HG03064 (cell line): ENCODE data around the gene ID1.
"Not testable (repeated sequence)": the region's sequence is repeated elsewhere in the genome, so short reads cannot be mapped to it uniquely, and the experiment has no call there.

Experiments
- ATAC-seq: cut with Tn5 transposase; IDR thresholded peaks from one replicate; pipeline ENCODE4 v1.9.1; 2021; ENCODE audit warnings: low read depth; ENCODE audit not compliant: unreplicated experiment

The ID1 gene

DNA sequence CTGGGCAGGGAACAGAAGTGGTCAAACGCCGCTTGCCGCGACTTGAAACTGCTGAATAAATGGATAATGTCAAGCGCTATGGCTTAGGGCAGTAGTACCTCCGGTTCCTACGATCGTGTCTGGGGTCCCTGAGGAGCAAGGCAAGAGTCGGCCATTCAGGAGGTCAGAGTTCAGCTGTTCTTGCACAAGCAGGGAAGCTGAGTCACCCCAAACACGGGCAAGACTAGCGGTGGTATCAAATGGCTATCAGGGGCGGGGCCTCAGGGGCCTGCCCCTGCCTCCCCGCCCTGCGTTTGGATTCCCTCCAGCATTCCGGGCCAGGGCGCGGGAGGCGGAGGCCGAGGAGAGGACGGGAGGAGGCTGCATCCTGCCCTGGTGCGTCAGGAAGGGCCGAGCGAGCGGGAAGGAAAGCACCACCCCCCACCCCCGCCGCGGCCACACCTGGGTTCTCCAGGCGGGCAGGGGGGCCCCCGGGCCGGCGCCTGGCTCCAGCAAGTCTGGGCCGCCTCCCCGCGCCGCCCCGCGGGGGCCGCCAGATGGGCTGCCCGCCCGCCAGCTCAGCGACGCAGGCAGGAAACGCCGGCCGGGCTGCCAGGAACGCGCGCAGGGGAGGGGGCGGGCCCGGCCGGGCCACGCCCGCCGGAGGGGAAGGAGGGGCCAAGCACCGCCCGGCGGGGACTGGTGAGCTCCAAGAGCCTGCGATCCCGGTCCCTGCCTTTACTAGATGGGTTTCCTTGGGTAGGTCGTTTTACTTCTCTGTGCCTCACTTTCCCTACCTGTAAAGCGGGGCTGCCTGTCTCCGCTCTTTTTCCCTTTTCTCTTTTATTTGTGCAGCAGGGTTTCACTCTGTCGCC lies 32.2 kb upstream of the ID1 start:
- ATAC-seq: peak; percentile 87

DNA sequence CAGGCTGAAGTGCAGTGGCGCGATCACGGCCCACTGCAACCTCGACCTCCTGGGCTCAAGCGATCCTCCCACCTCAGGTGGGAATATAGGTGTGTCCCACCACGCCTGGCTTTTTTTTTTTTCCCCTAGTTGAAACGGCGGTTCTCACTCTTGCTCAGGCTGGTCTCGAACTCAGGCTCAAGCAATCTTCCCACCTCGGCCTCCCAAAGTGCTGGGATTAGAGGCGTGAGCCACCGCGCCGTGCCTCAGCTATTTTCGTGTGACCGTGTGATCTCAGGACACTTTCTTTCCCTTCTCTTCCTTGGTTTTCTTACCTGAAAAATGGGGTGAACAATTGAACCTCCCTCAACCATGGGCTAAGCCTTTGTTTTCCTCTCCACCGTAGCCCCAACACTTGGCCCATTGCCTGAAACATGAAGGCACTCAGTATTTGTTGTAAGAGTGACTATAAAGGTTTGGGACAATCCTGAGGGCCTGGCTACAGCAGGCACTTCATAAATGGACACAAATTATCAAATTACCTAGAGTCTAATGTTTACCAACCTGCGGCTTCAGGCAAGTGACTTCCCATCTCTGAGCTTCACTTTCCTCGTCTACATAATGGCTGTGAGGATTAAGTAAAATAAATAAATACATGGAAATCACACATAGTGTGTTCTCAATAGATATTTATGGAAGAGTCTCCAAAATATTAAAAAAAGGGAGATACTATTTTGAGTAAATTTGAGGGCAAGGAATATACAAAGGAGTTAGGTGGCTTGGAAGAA lies 31.4 kb upstream of the ID1 start:
- no peak for ATAC-seq

DNA sequence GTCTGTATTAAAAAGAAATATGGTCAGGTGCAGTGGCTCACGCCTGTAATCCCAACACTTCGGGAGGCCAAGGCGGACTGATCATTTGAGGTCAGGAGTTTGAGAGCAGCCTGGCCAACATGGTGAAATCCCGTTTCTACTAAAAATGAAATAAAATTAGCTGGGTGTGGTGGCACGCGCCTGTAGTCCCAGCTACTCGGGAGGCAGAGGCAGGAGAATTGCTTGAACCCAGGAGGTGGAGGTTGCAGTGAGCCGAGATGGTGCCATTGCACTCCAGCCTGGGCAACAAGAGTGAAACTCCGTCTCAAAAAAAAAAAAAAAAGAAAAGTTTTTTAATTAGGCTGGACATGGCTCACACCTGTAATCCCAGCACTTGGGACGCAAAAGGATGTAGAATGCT lies 30.1 kb upstream of the ID1 start:
- ATAC-seq: not testable (repeated sequence)

DNA sequence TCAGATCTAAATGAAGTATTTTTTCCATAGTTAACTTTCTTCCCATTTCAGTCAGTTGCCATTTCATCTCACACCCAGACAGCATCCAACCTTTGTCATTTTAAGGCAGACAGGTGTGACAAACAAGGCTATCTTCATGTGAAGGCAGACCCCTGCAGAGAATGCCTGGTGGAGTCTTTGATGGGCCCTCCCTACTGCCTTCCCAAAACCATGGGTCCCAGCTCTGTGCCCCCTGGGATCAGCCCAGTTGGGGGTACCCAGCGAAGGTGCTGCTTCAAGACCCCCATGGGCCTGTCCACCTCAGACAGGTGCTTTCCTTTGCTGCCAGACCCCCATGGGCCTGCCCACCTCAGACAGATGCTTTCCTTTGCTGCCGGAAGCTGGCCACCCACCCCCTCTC lies 28.3 kb upstream of the ID1 start:
- no peak for ATAC-seq

DNA sequence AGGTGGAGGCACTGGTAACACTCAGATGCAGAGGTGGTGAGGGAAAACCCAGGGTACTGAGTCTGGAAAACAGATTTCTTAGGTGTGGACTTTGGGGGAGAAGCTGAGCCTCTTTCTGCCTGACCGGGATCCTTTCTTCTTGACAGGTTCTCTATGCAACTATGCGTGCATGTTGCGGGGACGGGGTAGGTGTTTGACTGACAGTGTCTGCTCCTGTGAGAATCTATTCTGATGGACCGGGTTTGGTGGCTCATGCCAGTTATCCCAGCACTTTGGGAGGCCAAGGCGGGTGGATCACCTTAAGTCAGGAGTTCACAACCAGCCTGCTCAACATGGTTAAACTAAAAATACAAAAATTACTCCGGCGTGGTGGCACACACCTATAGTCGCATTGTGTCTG lies 27.9 kb upstream of the ID1 start:
- no peak for ATAC-seq

DNA sequence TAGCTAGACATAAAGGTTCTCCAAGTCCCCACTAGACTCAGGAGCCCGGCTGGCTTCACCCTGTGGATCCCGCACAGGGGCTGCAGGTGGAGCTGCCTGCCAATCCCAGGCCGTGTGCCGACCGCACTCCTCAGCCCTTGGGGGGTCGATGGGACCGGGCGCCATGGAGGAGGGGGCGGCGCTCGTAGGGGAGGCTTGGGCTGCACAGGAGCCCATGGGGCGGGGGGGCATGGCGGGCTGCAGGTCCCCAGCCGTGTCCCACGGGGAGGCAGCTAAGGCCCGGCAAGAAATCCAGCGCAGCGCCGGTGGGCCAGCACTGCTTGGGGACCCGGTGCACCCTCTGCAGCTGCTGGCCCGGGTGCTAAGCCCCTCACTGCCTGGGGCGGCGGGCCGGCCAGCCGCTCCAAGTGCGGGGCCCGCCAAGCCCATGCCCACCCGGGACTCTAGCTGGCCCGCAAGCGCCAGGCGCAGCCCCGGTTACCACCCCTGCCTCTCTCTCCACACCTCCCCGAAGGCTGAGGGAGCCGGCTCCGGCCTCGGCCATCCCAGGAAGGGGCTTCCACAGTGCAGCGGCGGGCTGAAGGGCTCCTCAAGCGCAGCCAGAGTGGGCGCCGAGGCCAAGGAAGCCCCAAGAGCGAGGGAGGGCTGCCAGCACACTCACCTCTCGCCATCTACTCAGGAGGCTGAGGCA lies 26.5 kb upstream of the ID1 start:
- no peak for ATAC-seq

DNA sequence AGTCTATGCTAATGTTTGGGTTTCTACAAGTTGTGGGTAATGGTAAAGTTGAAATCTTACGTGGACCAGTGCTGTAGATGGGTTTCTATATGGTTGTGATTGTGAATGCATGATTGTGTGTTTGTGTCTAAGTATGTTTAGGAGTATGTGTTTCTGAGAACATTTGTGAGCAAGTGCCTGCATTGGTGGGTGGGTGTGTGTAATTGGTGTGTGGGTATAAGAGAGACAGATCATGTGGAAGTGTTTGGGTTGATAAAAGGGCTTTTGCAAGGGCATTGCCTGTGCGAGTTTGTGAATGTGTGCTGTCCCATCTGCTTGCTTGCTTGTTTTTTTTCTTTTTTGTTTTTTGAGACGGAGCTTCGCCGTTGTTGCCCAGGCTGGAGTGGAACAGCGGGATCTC lies 25.8 kb upstream of the ID1 start:
- no peak for ATAC-seq

DNA sequence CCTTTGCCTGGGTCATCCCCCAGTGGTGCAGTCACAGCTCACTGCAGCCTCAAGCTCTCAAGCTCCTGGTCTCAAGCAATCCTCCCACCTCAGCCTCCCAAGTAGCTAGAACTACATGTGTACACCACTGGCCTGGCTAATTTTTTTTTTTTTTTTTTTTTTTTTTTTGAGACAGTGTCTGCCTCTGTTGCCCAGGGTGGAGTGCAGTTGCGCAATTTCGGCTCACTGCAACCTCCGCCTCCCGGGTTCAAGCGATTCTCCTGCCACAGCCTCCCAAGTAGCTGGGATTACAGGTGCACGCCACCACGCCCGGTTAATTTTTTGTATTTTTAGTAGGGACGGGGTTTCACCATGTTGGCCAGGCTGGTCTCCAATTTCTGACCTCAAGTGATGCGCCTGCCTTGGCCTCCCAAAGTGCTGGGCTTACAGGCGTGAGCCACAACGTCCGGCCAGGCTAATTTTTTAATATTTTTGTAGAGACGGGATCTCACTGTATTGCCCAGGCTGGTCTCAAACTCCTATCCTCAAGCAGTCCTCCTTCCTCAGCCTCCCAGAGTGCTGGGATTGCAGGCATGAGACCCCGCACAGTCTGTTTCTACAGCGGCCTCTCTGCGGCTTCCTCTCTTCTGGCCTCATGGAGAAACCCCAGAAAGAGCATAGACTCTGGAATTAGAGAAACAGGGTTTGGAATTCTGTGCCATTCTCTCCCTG lies 25.0 kb upstream of the ID1 start:
- ATAC-seq: not testable (repeated sequence)

DNA sequence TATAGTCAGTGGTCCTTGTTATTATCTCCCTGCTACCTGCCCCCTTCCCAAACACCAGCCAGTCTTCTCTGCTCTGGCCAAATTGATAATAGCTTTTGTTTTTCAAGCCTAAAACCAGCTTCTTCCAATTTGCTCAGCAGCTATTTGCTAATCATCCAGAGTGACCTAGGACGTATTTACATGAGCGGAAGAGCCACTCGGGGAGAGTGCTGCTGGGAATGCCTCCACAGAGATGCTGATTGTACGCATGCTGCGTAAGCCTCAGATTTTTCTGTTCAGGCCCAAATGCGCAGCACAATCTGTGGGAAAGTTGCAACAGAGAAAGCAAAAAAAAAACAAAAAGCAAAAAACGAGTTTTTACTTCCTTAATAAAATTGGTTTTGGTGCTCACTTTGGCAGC lies 24.4 kb upstream of the ID1 start:
- no peak for ATAC-seq

DNA sequence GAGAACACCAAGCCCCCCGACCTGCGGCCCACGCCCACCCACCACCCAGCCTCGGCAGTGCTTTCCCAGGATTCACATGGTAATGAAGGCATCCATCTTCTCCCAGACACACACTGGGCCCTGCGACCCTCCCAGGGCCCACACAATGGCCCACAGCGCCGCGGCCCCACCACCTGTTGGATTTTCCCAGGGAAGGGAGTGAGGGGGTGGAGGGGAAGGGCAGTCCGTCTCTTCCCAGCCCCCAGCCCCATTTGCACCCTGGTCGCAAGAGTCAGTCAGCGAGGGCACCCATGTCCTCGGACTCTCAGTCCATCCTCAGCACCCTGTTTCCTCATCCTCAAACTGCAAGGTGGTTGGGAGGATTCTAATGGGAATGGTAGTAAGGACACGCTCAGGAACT lies 23.7 kb upstream of the ID1 start:
- ATAC-seq: no peak

DNA sequence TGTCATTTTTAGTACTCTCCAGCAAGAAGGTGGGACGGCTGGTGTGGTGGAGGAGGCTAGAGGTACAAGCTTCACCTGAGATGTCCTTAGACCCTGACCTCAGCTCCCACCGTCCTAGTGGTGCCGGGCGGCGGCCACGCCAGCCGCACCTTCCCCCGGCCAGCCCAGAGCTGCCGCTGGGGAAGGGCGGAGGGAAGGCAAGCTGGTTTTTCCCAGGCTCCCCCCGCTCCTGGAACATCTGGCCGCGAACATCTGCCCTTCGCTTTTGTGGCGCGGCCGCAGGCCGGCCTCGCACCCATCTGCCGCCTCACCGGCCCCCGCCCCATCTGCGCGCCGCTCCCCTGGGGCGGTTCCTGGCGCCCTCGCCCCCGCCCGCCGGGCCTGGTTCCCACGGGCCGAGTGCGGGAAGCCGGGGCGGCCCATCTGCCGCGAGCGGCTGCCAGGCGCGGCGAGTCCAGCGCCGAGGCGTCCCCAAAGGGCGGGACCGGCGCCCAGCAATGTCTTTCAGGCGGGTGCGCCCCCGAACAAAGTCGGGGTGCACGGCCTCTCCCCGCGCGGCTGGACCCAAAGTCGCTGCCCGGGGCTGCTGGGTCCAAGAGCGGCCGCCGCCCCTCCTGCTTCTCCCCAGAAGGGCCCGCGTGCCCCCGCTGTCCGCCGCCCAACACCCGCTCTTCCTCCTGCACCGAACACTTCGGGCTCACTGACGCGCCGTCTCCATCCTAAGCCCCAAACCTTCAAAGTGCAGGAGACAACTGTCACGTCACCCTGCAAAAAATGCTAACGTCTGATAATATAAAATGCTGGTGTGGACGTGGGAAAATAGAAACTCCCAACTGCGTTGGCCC lies 17.3 kb upstream of the ID1 start:
- ATAC-seq: no peak

DNA sequence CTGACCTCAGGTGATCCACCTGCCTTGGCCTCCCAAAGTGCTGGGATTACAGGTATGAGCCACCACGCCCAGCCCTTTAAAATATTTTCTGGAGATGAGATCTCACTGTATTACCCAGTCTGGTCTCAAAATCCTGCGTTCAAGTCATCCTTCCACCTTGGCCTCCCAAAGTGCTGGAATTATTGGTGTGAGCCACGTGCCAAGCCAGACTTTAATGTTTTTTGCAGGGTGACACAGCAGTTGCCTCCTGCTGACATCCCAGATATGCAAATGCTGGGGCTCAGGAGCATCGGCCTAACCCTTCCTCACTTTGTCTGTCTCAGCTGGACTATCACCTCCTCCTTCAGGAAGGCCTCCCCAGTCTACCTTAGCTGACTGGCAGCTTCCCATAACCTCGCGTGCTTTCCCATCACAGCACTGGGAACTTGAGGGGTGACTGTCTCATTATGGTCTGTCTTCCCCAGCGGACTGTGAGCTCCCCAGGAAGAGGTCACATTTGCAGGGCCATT lies 14.3 kb upstream of the ID1 start:
- no peak for ATAC-seq

DNA sequence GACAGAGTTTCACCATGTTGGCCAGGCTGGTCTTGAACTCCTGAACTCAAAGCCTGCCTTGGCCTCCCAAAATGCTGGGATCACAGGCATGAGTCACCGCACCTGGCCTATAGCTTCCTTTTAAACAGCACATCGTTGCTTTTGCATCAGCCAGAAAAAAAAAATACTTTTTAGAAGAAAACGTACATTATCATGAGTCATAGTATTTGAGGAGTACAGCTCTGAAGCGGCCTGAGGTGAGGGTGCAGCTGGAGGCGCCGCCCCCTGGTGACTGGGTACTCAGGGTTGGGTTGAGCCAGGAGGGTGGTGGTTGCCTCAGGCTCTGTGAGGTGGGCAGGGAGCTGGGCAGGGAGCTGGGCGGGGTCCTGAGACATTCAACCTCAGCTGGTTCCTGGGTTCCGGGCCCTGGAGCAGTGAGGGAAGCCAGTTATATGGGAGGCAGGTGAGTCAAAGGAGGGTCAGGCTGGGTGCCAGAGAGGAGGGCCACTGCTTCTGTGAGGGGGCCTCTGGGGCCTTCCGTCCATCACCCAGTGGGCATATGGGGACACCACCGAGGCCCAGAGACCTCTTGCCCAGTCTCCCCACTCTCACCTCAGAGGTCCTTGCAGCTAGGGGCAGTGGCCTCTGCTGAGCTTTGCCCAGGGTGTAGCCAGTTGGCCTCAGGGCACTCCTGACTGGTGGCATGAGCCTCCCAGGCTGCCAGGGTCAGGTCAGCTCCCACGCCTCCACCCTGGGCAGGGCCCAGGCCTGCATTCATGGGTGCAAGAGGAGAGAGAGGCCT lies 11.7 kb upstream of the ID1 start:
- no peak for ATAC-seq

DNA sequence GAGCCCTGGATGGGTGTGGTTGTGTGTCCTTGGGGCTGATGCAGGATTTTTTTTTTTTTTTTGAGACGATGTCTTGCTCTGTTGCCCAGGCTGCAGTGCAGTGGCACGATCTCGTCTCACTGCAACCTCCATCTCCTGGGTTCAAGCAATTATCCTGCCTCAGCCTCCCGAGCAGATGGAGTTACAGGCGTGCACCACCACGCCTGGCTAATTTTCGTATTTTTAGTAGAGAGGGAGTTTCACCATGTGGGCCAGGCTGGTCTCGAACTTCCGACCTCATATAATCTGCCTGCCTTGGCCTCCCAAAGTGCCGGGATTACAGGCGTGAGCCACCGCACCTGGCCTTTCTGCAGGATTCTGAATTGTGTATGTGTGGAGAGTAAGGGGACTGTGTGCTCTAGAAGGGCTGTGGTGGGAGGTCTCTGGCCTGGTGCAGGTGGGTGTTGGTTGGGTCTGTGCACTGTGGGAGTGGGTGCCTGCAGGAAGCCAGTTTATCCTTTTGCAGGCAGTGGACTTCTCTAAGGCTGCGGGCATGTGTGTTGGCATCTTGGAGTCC lies 11.0 kb upstream of the ID1 start:
- ATAC-seq: no peak

DNA sequence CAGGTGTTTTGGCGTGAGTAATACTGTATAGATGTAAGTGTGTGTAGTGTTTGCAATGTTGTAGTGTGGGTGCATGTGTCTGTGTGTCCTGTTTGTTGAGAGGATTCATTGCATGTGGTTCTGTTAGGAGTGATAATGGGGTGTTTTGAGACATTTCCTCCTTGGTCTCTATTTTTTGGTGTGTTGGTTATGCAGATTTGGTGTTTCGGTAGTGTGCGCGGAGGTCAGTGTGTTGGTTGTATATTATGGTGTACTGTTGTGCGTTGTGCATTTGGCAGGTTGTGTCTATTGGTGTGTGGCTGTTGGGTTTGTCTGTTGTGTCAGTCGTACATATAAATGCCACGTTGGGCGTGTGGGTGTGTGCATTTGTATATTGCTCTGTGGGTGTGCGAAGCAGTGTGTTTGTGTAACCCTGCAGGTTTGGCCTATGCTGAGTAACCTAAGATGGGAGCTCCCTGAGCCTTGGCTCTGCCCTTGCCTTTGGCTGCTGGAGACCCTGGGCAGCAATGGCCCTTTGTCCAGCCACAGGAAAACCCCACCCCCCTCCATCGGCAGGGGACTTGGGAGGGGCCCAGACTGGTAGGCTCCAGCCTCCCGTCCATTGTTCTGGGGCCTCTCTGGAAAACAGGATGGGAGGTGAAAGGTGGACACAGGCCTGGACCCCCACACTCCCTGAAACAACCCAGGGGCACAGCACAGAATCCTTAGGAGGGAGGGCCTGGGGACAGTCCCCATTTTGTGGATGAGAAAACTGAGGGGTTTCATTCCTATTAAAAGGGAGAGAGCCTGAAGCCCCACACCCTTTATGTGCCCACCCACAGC lies 10.3 kb upstream of the ID1 start:
- no peak for ATAC-seq

DNA sequence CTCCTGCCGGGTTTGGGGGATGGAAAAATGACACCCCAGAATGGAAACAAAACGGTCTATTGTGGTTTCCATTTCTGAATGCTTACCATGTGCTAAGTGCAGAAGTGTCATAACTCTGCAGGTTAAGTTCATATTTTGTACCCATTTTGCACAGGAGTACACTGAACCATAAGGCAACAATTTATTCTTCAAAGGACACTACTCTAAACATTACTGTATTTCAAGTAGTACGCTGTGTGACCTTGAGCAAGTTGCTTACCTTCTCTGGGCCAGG lies 9.8 kb upstream of the ID1 start:
- ATAC-seq: no peak

DNA sequence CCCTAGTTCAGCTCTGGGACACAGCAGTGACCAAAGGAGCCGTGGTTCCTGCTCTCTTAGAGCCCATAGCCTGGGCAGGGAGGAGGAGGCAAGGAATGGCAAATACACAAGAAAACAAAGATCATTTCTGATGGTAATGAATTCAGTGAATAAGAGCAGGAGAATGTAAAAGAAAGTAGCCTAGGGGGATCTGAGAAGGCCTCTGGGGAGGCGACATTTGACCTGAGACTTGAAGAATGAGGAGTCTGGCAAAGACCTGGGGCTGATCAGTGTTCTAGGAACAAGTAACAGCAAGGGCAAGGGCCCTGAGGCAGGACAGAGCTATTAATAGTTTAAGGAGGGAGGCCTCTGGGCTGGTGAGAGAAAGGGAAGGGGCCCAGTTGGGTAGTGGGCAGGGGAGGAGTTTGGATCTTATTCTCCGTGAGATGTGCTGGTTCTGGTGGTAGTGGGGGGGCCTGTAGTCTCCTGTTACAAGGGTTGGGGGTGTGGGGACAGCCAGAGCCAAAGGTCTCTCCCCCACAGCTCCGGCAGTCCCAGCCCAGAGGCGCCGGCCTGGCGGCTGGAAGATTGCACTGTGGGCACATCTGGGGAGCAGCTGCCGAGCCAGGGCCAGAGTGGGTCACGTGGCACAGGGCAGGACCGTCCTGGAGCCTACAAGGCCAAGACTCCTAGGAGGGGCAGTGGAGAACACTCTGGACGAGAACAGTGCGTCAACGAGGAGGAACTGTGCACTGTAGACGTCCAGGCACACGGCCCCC lies 9.3 kb upstream of the ID1 start:
- no peak for ATAC-seq

DNA sequence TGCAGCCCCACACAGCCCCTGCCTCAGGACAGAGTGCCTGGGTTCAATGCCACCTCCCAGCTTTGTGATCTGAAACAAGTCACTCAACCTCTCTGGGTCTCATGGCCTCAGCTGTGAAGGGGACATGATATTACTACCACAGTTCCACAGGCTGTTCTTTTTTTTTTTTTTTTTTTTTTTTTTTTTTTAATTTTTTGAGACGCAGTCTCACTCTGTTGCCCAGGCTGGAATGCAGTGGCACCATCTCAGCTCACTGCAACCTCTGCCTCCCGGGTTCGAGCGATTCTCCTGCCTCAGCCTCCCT lies 8.7 kb upstream of the ID1 start:
- ATAC-seq: not testable (repeated sequence)
